Cardiac fibroblast (primary cell): Measurements from ENCODE around the gene CERS3.
A peak's percentile ranks its signal among the peaks of the same experiment; 100 is the strongest.

Experiments used
- DNase-seq, 2 donors: peaks; one replicate each; pipeline versions ENCODE4 v3.0.0 to v3.0.0-alpha.2; 2010; ENCODE audit warnings: low read depth in 2 of 2
- H3K4me3 ChIP-seq, 2 donors: replicated peaks in 1 of 2; 1 replicate in 1 of 2; 2 replicates in 1 of 2; pipeline ENCODE4 v1.5.1; 2011; ENCODE audit warnings: low read depth in 2 of 2, low read length in 2 of 2, mild to moderate bottlenecking in 2 of 2, moderate library complexity in 1 of 2
- CTCF ChIP-seq: IDR thresholded peaks from one replicate; pipeline ENCODE4 v1.5.1; 2011; ENCODE audit warnings: low read depth, mild to moderate bottlenecking, low read length, inconsistent platforms

The CERS3 gene

DNA sequence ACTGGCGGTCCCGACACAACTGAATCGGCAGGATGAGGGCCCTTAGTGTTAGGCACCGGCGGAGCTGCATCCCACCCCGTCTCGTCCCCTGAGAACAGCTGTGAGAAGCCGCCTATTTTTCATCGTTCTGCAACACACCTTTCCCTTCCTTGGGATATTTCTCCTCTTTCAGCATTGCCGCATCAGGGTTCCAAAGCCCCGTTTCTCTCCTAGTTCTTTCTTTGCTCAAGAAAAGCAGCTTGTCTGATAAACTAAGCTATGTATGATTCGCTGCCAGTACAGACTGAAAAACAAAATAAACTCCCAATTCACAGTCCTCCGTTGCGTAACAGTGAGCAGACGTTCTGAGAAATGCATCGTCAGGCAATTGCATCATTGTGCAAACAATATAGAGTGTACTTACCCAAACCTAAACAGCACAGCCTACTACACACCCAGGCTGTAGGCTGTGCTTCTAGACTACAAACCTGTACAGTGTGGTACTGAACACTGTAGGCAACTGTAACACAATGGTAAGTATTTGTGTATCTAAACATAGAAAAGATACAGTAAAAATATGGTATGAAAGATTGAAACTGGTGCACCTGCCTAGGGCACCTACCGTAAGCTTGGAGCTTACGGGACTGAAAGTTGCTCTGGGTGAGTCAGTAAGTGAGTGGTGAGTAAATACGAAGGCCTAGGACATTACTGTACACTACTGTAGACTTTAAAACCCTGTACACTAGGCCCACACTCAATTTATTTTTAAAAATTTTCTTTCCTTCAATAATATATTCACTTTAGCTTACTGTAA is 178.1 kb downstream of the CERS3 start:
- H3K4me3 ChIP-seq: peak overlapping the region; percentile 64 to 73
- TF ChIP-seq CTCF: no peak
- peak; percentile 89 to 91 for DNase-seq
